HFFc6 (cell line): ENCODE results near the gene RAB20. TPM values are rescaled to one million over a fixed set of nuclear protein-coding genes. Genes with fewer than 3 reads are reported as not detected.

Source experiments
- DNase-seq: peaks from one replicate; pipeline ENCODE4 v3.0.0-alpha.2; 2018
- H3K27ac Mint-ChIP-seq: 2 replicates; pipeline ENCODE4 v1.8.0; 2020; ENCODE audit warnings: mild to moderate bottlenecking, mixed read lengths
- H3K27me3 Mint-ChIP-seq: 2 replicates; pipeline ENCODE4 v1.8.0; 2021; ENCODE audit warnings: mild to moderate bottlenecking, moderate library complexity, mixed read lengths; ENCODE audit not compliant: insufficient read depth
- H3K36me3 Mint-ChIP-seq: 2 replicates; pipeline ENCODE4 v1.8.0; 2021; ENCODE audit warnings: low read depth, mixed read lengths
- H3K4me1 Mint-ChIP-seq: 2 replicates; pipeline ENCODE4 v1.8.0; 2020; ENCODE audit warnings: low read depth, mixed read lengths
- H3K4me3 Mint-ChIP-seq: 2 replicates; pipeline ENCODE4 v1.8.0; 2020; ENCODE audit warnings: mild to moderate bottlenecking, moderate library complexity, mixed read lengths
- H3K9me3 Mint-ChIP-seq: 2 replicates; pipeline ENCODE4 v1.8.0; 2020; ENCODE audit warnings: mild to moderate bottlenecking, mixed read lengths
- CTCF ChIP-seq: fragments of 200-600 bp; sonication (generic); IDR thresholded peaks from 2 replicates; pipeline ENCODE4 v1.5.0; 2021; ENCODE audit warnings: antibody characterized with exemption, mild to moderate bottlenecking
- total RNA-seq, 6 experiments: library from RNA; stranded (reverse); fragmentation: NEBNext Ultra II Directional; extraction: Animal tissue kit (Norgen Biotek cat#: 25700); gene quantifications; 2 replicates in 1 of 6; 3 replicates in 5 of 6; pipeline ENCODE4 v1.2.3, GENCODE V29; 2021

Gene RAB20
- total RNA-seq, 6 experiments from 2014 or later = 0.40 to 1.0 (median 0.74) TPM

GRCh38 chr13:110531671-110532083 is 29.8 kb downstream of the RAB20 start:
- Mint-ChIP-seq H3K4me3 (no peak overlapping the region), H3K9me3 (no peaks in the 10 kb centered on the region), H3K4me1 (no peaks in the 10 kb centered on the region), H3K27me3 (peaks cover 14% of the 10 kb centered on the region; the same call in 1 of the 2 replicates), H3K36me3 (no peaks in the 10 kb centered on the region), H3K27ac (no peak overlapping the region)
- TF ChIP-seq CTCF = no peak
- DNase-seq = no peak

- Mint-ChIP-seq H3K9me3 (no peaks in the 10 kb centered on the region), H3K27ac (no peak overlapping the region), H3K27me3 (peaks cover 14% of the 10 kb centered on the region; the same call in 1 of the 2 replicates), H3K4me1 (no peaks in the 10 kb centered on the region), H3K36me3 (no peaks in the 10 kb centered on the region), H3K4me3 (no peak overlapping the region)
- DNase-seq = no peak
- no peak for TF ChIP-seq CTCF
Measured at GRCh38 chr13:110531100-110531499, 30.4 kb downstream of the RAB20 start.

GRCh38 chr13:110529522-110530311 is 31.8 kb downstream of the RAB20 start:
- no peak overlapping the region for H3K4me3 Mint-ChIP-seq
- no peaks in the 10 kb centered on the region for H3K4me1 Mint-ChIP-seq
- H3K36me3 Mint-ChIP-seq = no peaks in the 10 kb centered on the region
- H3K9me3 Mint-ChIP-seq = no peaks in the 10 kb centered on the region
- no peak for TF ChIP-seq CTCF
- H3K27ac Mint-ChIP-seq = no peak overlapping the region
- peaks cover 12% of the 10 kb centered on the region; the same call in 1 of the 2 replicates for H3K27me3 Mint-ChIP-seq
- no peak for DNase-seq

- no peak for TF ChIP-seq CTCF
- Mint-ChIP-seq H3K36me3 (no peaks in the 10 kb centered on the region), H3K9me3 (no peaks in the 10 kb centered on the region), H3K27ac (no peak overlapping the region), H3K4me3 (no peak overlapping the region), H3K27me3 (peaks cover 18% of the 10 kb centered on the region; the same call in 1 of the 2 replicates), H3K4me1 (no peaks in the 10 kb centered on the region)
- DNase-seq = no peak
Measured at GRCh38 chr13:110528911-110529310, 32.6 kb downstream of the RAB20 start.

GRCh38 chr13:110528371-110528770 is 33.2 kb downstream of the RAB20 start:
- no peaks in the 10 kb centered on the region for H3K4me1 Mint-ChIP-seq
- peaks cover 24% of the 10 kb centered on the region; the same call in 1 of the 2 replicates for H3K27me3 Mint-ChIP-seq
- H3K4me3 Mint-ChIP-seq = no peak overlapping the region
- no peaks in the 10 kb centered on the region for H3K9me3 Mint-ChIP-seq
- H3K36me3 Mint-ChIP-seq = no peaks in the 10 kb centered on the region
- H3K27ac Mint-ChIP-seq = no peak overlapping the region
- no peak for DNase-seq
- TF ChIP-seq CTCF = no peak
